ENCODE measurements around the gene SPCS1.

- TF ChIP-seq POLR2AphosphoS5 (IDR thresholded peaks at IDR 0.05; ENCODE audit: borderline replicate concordance, low read depth, low read length) (no peak), EZH2 (IDR thresholded peaks at IDR 0.05) (no peak)
These were observed 9.9 kb downstream of the SPCS1 start for GRCh38 chr3:52715714-52716305.
